GM12878 (cell line): ENCODE results near the gene SPATA20.

Experiments used
- CTCF ChIP-seq, 3 experiments: IDR thresholded peaks in 2 of 3; conservative IDR thresholded peaks in 1 of 3; 2 replicates each; pipeline ENCODE4 v1.5.1; 2011; ENCODE audit warnings: low read depth in 3 of 3, low read length in 3 of 3, mild to moderate bottlenecking in 3 of 3, control low read depth in 2 of 3, moderate library complexity in 2 of 3, inconsistent platforms in 1 of 3, mixed read lengths in 1 of 3; ENCODE audit not compliant: control insufficient read depth in 2 of 3, insufficient read depth in 1 of 3; ENCODE audit errors: extremely low read depth in 1 of 3
- TF ChIP-seq, protein P1 (sequence below): IDR thresholded peaks from 2 replicates; pipeline ENCODE4 v1.6.1; 2012; ENCODE audit warnings: low read length, inconsistent platforms

GRCh38 chr17:50558941-50559614, 12.1 kb downstream of the SPATA20 start:
- no peak for TF ChIP-seq CTCF (IDR thresholded peaks at IDR 0.05 in 2 of 3, conservative IDR thresholded peaks at IDR 0.05 in 1 of 3; ENCODE audit: control insufficient read depth in 2 of 3, extremely low read depth in 1 of 3, insufficient read depth in 1 of 3, low read depth in 3 of 3, low read length in 3 of 3)
- TF ChIP-seq, protein P1, sequence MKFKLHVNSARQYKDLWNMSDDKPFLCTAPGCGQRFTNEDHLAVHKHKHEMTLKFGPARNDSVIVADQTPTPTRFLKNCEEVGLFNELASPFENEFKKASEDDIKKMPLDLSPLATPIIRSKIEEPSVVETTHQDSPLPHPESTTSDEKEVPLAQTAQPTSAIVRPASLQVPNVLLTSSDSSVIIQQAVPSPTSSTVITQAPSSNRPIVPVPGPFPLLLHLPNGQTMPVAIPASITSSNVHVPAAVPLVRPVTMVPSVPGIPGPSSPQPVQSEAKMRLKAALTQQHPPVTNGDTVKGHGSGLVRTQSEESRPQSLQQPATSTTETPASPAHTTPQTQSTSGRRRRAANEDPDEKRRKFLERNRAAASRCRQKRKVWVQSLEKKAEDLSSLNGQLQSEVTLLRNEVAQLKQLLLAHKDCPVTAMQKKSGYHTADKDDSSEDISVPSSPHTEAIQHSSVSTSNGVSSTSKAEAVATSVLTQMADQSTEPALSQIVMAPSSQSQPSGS = no peak
